HepG2 (cell line): ENCODE data around the gene C16orf86. TPM values are rescaled to one million over a fixed set of nuclear protein-coding genes. Genes with fewer than 3 reads are reported as not detected.

Experiments
- CBX5 ChIP-seq: sonication (generic); formaldehyde crosslinking; IDR thresholded peaks from 2 replicates; pipeline ENCODE4 v1.4.0; 2020; ENCODE audit warnings: missing genetic modification reagents, borderline replicate concordance
- ELF4 ChIP-seq: sonication (generic); formaldehyde crosslinking; IDR thresholded peaks from 2 replicates; pipeline ENCODE4 v1.5.0; 2020; ENCODE audit warnings: missing genetic modification reagents, mild to moderate bottlenecking, moderate library complexity, borderline replicate concordance
- FOXK1 ChIP-seq: sonication (generic); formaldehyde crosslinking; IDR thresholded peaks from 2 replicates; pipeline ENCODE4 v1.4.0; 2020; ENCODE audit warnings: low read depth, missing genetic modification reagents, borderline replicate concordance
- HNRNPH1 ChIP-seq: fragments of 200-400 bp; formaldehyde crosslinking; optimal IDR thresholded peaks from 2 replicates; pipeline ENCODE3; 2017; ENCODE audit warnings: mild to moderate bottlenecking, low read depth, low read length
- ISL2 ChIP-seq: sonication (generic); formaldehyde crosslinking; IDR thresholded peaks from 2 replicates; pipeline ENCODE4 v1.5.0; 2020; ENCODE audit warnings: missing genetic modification reagents
- JUND ChIP-seq: sonication (generic); formaldehyde crosslinking; IDR thresholded peaks from 2 replicates; pipeline ENCODE4 v1.8.0; 2022; ENCODE audit warnings: mild to moderate bottlenecking, missing genetic modification reagents
- MTF2 ChIP-seq: sonication (generic); formaldehyde crosslinking; IDR thresholded peaks from 2 replicates; pipeline ENCODE4 v1.5.0; 2020; ENCODE audit warnings: missing genetic modification reagents, borderline replicate concordance
- PCBP2 ChIP-seq: fragments of 200-400 bp; formaldehyde crosslinking; optimal IDR thresholded peaks from 2 replicates; pipeline ENCODE3; 2018; ENCODE audit warnings: low read length, low read depth; ENCODE audit not compliant: poor library complexity, severe bottlenecking
- SMC3 ChIP-seq: IDR thresholded peaks from 2 replicates; pipeline ENCODE4 v1.6.1; 2011; ENCODE audit warnings: low read length, improper control_type of control experiment
- SMYD3 ChIP-seq: sonication (generic); formaldehyde crosslinking; IDR thresholded peaks from 2 replicates; pipeline ENCODE4 v1.8.1; 2023; ENCODE audit warnings: mild to moderate bottlenecking, missing genetic modification reagents
- SRSF9 ChIP-seq: fragments of 200-400 bp; formaldehyde crosslinking; IDR thresholded peaks from 2 replicates; pipeline ENCODE4 v1.6.1; 2018; ENCODE audit warnings: borderline replicate concordance, mild to moderate bottlenecking, low read depth, low read length; ENCODE audit not compliant: insufficient read depth, poor library complexity, severe bottlenecking
- TEAD2 ChIP-seq: sonication (generic); formaldehyde crosslinking; IDR thresholded peaks from 2 replicates; pipeline ENCODE4 v1.9.0; 2021; ENCODE audit warnings: missing genetic modification reagents
- TRAFD1 ChIP-seq: sonication (generic); formaldehyde crosslinking; IDR thresholded peaks from 2 replicates; pipeline ENCODE4 v1.5.1; 2020; ENCODE audit warnings: missing genetic modification reagents, mild to moderate bottlenecking, borderline replicate concordance
- ZMYM3 ChIP-seq: sonication (generic); formaldehyde crosslinking; IDR thresholded peaks from 2 replicates; pipeline ENCODE4 v1.5.1; 2020; ENCODE audit warnings: mild to moderate bottlenecking, missing genetic modification reagents
- ZNF136 ChIP-seq: sonication (generic); formaldehyde crosslinking; IDR thresholded peaks from 2 replicates; pipeline ENCODE4 v1.8.1; 2022; ENCODE audit warnings: low read depth, mild to moderate bottlenecking, moderate library complexity, missing genetic modification reagents
- ZNF234 ChIP-seq: sonication (generic); formaldehyde crosslinking; conservative IDR thresholded peaks from 2 replicates; pipeline ENCODE4 v1.5.1; 2020; ENCODE audit warnings: mild to moderate bottlenecking, missing genetic modification reagents
- ZNF335 ChIP-seq: sonication (generic); formaldehyde crosslinking; IDR thresholded peaks from 2 replicates; pipeline ENCODE4 v1.4.0; 2020; ENCODE audit warnings: missing genetic modification reagents
- ZNF33A ChIP-seq: sonication (generic); formaldehyde crosslinking; IDR thresholded peaks from 2 replicates; pipeline ENCODE4 v1.5.1; 2020; ENCODE audit warnings: missing genetic modification reagents, mild to moderate bottlenecking, moderate library complexity, borderline replicate concordance
- ZNF441 ChIP-seq: sonication (generic); formaldehyde crosslinking; IDR thresholded peaks from 2 replicates; pipeline ENCODE4 v1.7.0; 2021; ENCODE audit warnings: missing genetic modification reagents, borderline replicate concordance
- ZNF501 ChIP-seq: sonication (generic); formaldehyde crosslinking; IDR thresholded peaks from 2 replicates; pipeline ENCODE4 v1.5.1; 2020; ENCODE audit warnings: mild to moderate bottlenecking, moderate library complexity, missing genetic modification reagents
- ZNF740 ChIP-seq: sonication (generic); formaldehyde crosslinking; IDR thresholded peaks from 2 replicates; pipeline ENCODE4 v1.4.0; 2020; ENCODE audit warnings: missing genetic modification reagents
- ZNF75D ChIP-seq: sonication (generic); formaldehyde crosslinking; IDR thresholded peaks from 2 replicates; pipeline ENCODE4 v1.8.1; 2023; ENCODE audit warnings: missing genetic modification reagents, mild to moderate bottlenecking, borderline replicate concordance
- polyA plus RNA-seq, 8 experiments: library from polyadenylated mRNA; depleted of rRNA in 3 of 8; stranded (reverse) in 7 of 8; unstranded in 1 of 8; fragments of >200 nt; fragmentation: Illumina TruSeq in 4 of 8; extraction: Trizol in 4 of 8; gene quantifications; 2 replicates each; pipeline versions ENCODE4 v1.2.1 to v1.2.3, GENCODE V29; 2011 to 2016; ENCODE audit warnings: low read depth in 4 of 8, missing spikeins in 1 of 8, mixed read lengths in 1 of 8; ENCODE audit not compliant: insufficient read depth in 1 of 8
- total RNA-seq, 5 experiments: library from RNA; depleted of rRNA; stranded (reverse); fragments of >200 nt; fragmentation: Illumina TruSeq; extraction: Trizol; gene quantifications; 2 replicates each; pipeline ENCODE4 v1.2.3, GENCODE V29; 2016; ENCODE audit warnings: low read depth in 1 of 5
- TF ChIP-seq, protein P1 (sequence below): sonication (generic); formaldehyde crosslinking; IDR thresholded peaks from 2 replicates; pipeline ENCODE4 v1.4.0; 2020; ENCODE audit warnings: missing genetic modification reagents, borderline replicate concordance

C16orf86 gene
- total and polyA plus RNA-seq, 2 of the 13 experiments (the other 11 are each of a cell fraction or from before 2014, with no cell fraction given): 1.5 to 3.1 TPM

DNA sequence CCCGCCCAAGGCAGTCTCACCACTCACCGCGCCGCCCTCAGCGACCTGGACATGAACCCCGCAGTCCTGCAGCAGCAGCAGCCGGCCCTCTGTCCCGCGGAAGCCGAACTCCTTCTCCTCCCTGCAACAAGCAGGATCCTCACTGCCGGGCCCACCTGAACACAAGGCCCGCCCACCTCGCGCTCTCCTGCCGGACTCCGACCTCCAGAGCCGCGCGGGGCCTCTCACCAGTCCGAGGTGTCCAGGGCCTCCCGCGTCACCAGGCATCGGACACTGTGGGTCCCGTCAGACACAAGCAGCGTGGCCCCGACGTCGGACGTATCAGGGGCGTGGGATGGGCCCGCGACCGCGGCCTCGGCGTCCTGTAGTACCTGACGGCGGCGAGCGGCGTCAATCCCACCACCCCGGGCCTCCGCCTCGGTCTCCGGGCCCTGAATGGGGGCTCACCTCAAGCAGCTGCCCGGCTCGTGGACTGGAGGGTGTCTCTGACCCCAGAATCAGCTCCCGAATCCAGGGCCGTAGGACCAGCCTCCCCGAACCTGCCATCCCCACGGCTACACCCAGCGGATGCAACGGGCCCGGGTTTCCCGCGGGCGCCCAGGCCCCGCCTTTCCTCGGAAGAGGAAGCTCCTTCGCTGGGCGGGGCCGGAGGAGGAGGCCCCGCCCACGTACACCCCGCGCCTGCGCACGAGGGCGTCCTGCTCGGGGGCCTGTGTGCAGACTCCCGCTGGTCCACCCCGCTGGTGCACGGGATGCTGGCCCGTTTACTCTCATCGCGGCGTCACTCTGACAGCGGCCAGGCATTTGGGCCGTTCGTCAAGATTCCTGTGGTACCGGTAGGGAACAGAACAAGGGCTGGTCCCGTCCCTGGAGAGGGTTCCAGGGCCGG lies 6.7 kb upstream of the C16orf86 start, which contains the start of gene ACD (continued):
- peak; percentile 61; the same call in 1 of the 2 replicates for TF ChIP-seq ZNF740 (CRISPR knock-in tag)
- TF ChIP-seq CBX5 (CRISPR knock-in tag): peak; percentile 30; the same call in 1 of the 2 replicates
- 0 out of 2 replicates have a peak, but pooled peaks have one; percentile 21 for TF ChIP-seq MTF2
- peak; percentile 46; the same call in 1 of the 2 replicates for TF ChIP-seq ISL2
- TF ChIP-seq TRAFD1: peak; percentile 57; the same call in 1 of the 2 replicates
- no peak for TF ChIP-seq ZNF33A
- peak; percentile 93 for TF ChIP-seq ZNF501 (CRISPR knock-in tag)
- TF ChIP-seq ZNF234: no peak
- TF ChIP-seq SMYD3 (CRISPR knock-in tag): no peak; the same call in 1 of the 2 replicates
- TF ChIP-seq ZMYM3 (CRISPR knock-in tag): 0 out of 2 replicates have a peak, but pooled peaks have one; percentile 31
- TF ChIP-seq PCBP2: no peak
- TF ChIP-seq ELF4 (CRISPR knock-in tag): 0 out of 2 replicates have a peak, but pooled peaks have one; percentile 27
- TF ChIP-seq ZNF136 (CRISPR knock-in tag): peak; percentile 85; the same call in 1 of the 2 replicates
- TF ChIP-seq FOXK1: no peak; the same call in 1 of the 2 replicates
- TF ChIP-seq ZNF441: peak; percentile 73; the same call in 1 of the 2 replicates
- no peak for TF ChIP-seq SRSF9
- no peak for TF ChIP-seq SMC3
- TF ChIP-seq HNRNPH1: no peak
- TF ChIP-seq, protein P1, sequence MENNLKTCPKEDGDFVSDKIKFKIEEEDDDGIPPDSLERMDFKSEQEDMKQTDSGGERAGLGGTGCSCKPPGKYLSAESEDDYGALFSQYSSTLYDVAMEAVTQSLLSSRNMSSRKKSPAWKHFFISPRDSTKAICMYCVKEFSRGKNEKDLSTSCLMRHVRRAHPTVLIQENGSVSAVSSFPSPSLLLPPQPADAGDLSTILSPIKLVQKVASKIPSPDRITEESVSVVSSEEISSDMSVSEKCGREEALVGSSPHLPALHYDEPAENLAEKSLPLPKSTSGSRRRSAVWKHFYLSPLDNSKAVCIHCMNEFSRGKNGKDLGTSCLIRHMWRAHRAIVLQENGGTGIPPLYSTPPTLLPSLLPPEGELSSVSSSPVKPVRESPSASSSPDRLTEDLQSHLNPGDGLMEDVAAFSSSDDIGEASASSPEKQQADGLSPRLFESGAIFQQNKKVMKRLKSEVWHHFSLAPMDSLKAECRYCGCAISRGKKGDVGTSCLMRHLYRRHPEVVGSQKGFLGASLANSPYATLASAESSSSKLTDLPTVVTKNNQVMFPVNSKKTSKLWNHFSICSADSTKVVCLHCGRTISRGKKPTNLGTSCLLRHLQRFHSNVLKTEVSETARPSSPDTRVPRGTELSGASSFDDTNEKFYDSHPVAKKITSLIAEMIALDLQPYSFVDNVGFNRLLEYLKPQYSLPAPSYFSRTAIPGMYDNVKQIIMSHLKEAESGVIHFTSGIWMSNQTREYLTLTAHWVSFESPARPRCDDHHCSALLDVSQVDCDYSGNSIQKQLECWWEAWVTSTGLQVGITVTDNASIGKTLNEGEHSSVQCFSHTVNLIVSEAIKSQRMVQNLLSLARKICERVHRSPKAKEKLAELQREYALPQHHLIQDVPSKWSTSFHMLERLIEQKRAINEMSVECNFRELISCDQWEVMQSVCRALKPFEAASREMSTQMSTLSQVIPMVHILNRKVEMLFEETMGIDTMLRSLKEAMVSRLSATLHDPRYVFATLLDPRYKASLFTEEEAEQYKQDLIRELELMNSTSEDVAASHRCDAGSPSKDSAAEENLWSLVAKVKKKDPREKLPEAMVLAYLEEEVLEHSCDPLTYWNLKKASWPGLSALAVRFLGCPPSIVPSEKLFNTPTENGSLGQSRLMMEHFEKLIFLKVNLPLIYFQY: peak; percentile 31
- peak; percentile 46; the same call in 1 of the 2 replicates for TF ChIP-seq ZNF335 (CRISPR knock-in tag)
- TF ChIP-seq TEAD2 (CRISPR knock-in tag): peak; percentile 39; the same call in 1 of the 2 replicates
- no peak for TF ChIP-seq ZNF75D (CRISPR knock-in tag)
- no peak for TF ChIP-seq JUND
